Measurements from ENCODE around the gene SDK1.

DNA sequence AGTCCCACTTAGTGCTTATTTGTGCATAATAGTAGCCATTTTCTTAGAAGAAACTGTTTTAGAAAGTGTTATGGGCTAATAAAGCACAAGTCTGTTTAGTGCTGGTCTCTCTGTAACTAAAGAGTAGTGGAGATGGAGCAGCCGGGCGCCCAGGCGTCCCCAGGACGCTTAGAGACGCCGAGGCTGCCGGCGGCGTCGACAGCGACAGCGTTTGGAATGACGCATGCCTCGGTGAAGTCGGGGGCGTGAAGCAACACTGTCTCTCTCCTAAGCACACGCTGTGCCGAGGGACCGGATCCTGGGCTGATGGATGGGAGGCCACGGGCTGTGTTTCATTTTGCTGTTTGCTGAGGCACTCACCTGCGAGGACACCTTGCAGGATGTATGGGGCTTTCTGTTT is 792.4 kb downstream of the SDK1 start:
- TF ChIP-seq CTCF (IDR thresholded peaks at IDR 0.05) = no peak
- no peak for TF ChIP-seq POLR2A (IDR thresholded peaks at IDR 0.05)

Data from body of pancreas (tissue), 4 donors.